Activated CD4-positive, alpha-beta memory T cell treated with anti-CD3 and anti-CD28 coated beads, Interleukin-2, amount 10 ng/mL, durations not matched to agents 7 days and 5 days (primary cell): ENCODE measurements around the gene SMOC1. TPM values are rescaled to one million over a fixed set of nuclear protein-coding genes. Genes with fewer than 3 reads are reported as not detected.

Experiments used
- CTCF ChIA-PET: fragments of 350-600 bp; sonication (Branson Sonifier 250); formaldehyde crosslinking; loops from one replicate; lab custom pipeline; 2021; ENCODE audit warnings: antibody characterized with exemption, inconsistent platforms; lab: Charles Lee
- POLR2A ChIA-PET: fragments of 350-600 bp; sonication (Branson Sonifier 250); formaldehyde crosslinking; loops from one replicate; lab custom pipeline; 2021; ENCODE audit warnings: antibody characterized with exemption; lab: Charles Lee
- DNase-seq: peaks from one replicate; pipeline ENCODE4 v3.0.0-alpha.2; 2020
- H3K27ac Mint-ChIP-seq: one replicate; pipeline ENCODE4 v1.8.0; 2021; ENCODE audit warnings: mild to moderate bottlenecking, mixed read lengths
- H3K27me3 Mint-ChIP-seq: one replicate; pipeline ENCODE4 v1.8.0; 2021; ENCODE audit warnings: mixed read lengths
- H3K36me3 Mint-ChIP-seq: one replicate; pipeline ENCODE4 v1.8.0; 2021; ENCODE audit warnings: low read depth, mixed read lengths
- H3K4me1 Mint-ChIP-seq: one replicate; pipeline ENCODE4 v1.8.0; 2021; ENCODE audit warnings: mixed read lengths
- H3K4me3 Mint-ChIP-seq: one replicate; pipeline ENCODE4 v1.8.0; 2021; ENCODE audit warnings: mild to moderate bottlenecking, mixed read lengths
- H3K9me3 Mint-ChIP-seq: one replicate; pipeline ENCODE4 v1.8.0; 2021; ENCODE audit warnings: mixed read lengths
- total RNA-seq, 2 experiments: library from RNA; stranded (reverse); gene quantifications; one replicate each; pipeline ENCODE4 v1.2.3, GENCODE V29; 2021

The SMOC1 gene
- total RNA-seq, 2 experiments from 2014 or later: not detected

DNA sequence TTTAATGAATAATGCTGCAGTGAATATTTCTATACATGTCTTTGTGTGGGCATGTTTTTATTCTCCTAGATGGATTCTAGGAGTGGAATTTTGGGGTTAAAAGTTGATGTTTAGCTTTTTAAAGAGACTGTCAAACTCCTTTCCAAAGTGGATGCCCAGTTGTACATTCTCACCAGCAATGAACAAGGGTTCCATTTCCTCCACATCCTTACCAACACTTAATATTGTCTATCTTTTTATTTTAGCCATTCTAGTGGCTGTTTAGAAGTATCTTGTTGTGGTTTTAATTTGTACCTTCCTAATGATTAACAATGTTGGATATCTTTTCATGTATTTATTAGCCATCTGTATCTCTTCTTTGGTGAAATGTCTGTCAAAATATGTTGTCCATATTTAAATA is 109.8 kb downstream of the SMOC1 start:
- Mint-ChIP-seq H3K27ac (no peak overlapping the region), H3K4me1 (no peaks in the 10 kb centered on the region), H3K27me3 (peaks cover 30% of the 10 kb centered on the region), H3K4me3 (no peak overlapping the region), H3K36me3 (no peaks in the 10 kb centered on the region), H3K9me3 (no peaks in the 10 kb centered on the region)
- ChIA-PET POLR2A (no interaction called here), CTCF (no interaction called here)
- DNase-seq: no peak

DNA sequence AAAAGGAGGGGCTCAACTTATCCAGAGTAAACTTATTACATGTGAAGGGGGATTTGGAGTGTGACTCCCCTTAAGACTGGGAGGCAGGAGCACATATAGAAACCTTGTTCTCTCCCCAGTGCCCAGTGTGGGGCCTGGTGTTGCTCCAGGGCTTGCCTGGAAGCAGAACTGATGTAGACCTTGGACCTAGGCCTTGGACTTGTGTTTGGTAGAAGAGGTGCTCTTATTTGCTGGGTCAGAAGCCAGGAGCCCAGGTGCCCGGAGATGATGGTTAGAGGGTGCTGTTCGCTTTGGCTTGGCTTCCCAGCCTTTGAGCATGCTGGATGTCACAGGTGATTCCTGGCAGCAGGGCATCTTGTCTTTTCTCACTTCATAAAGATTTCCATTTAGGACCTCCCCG is 110.4 kb downstream of the SMOC1 start:
- H3K27me3 Mint-ChIP-seq: peaks cover 31% of the 10 kb centered on the region
- ChIA-PET POLR2A (no interaction called here), CTCF (no interaction called here)
- H3K27ac Mint-ChIP-seq: no peak overlapping the region
- H3K4me1 Mint-ChIP-seq: no peaks in the 10 kb centered on the region
- H3K4me3 Mint-ChIP-seq: no peak overlapping the region
- H3K36me3 Mint-ChIP-seq: no peaks in the 10 kb centered on the region
- H3K9me3 Mint-ChIP-seq: no peaks in the 10 kb centered on the region
- DNase-seq: no peak

DNA sequence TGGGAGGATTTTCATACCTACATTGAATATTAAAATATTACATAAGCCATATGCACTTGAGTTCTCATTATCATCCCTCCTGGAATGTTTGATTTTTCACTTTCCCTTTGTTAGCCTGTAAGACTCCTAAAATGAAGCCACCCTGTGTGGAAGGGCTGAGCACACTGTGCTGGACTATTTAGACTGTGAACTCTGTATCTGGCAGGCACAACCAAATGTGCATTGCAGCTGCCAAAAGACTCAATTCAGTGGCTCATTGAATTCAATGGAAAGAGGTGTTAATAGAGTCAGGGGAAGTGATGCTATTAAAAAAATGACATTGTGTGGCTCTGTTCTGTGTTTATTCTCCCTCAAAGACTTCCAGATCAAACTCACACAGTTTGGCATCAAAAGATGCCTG is 111.1 kb downstream of the SMOC1 start:
- CTCF ChIA-PET: no interaction called here

GRCh38 chr14:69991422-69991821 is 112.2 kb downstream of the SMOC1 start:
- no peaks in the 10 kb centered on the region for H3K4me1 Mint-ChIP-seq
- H3K9me3 Mint-ChIP-seq: no peaks in the 10 kb centered on the region
- ChIA-PET POLR2A (no interaction called here), CTCF (no interaction called here)
- no peak overlapping the region for H3K4me3 Mint-ChIP-seq
- DNase-seq: no peak
- peaks cover 44% of the 10 kb centered on the region for H3K27me3 Mint-ChIP-seq
- H3K36me3 Mint-ChIP-seq: no peaks in the 10 kb centered on the region
- no peak overlapping the region for H3K27ac Mint-ChIP-seq

More for the DNA sequence above, 111.1 kb downstream of the SMOC1 start:
- no peaks in the 10 kb centered on the region for H3K9me3 Mint-ChIP-seq
- no peak overlapping the region for H3K27ac Mint-ChIP-seq
- DNase-seq: no peak
- POLR2A ChIA-PET: no interaction called here
- H3K36me3 Mint-ChIP-seq: no peaks in the 10 kb centered on the region
- peaks cover 38% of the 10 kb centered on the region for H3K27me3 Mint-ChIP-seq
- no peaks in the 10 kb centered on the region for H3K4me1 Mint-ChIP-seq
- H3K4me3 Mint-ChIP-seq: no peak overlapping the region

- Mint-ChIP-seq H3K27me3 (peaks cover 47% of the 10 kb centered on the region), H3K9me3 (no peaks in the 10 kb centered on the region), H3K4me1 (no peaks in the 10 kb centered on the region), H3K27ac (no peak overlapping the region), H3K4me3 (no peak overlapping the region), H3K36me3 (no peaks in the 10 kb centered on the region)
- ChIA-PET CTCF (interaction anchor here (1.6 kb wide), 1 partner anchor 35 kb away, joined by 4 read pairs; no protein-coding TSS in a partner anchor), POLR2A (no interaction called here)
- DNase-seq: no peak
Measured at GRCh38 chr14:69992564-69992963, 113.3 kb downstream of the SMOC1 start.

GRCh38 chr14:69993326-69993725 is 114.1 kb downstream of the SMOC1 start:
- Mint-ChIP-seq H3K9me3 (no peaks in the 10 kb centered on the region), H3K4me3 (no peak overlapping the region), H3K27ac (no peak overlapping the region), H3K4me1 (no peaks in the 10 kb centered on the region), H3K27me3 (peaks cover 49% of the 10 kb centered on the region), H3K36me3 (no peaks in the 10 kb centered on the region)
- ChIA-PET POLR2A (no interaction called here), CTCF (interaction anchor here (1.6 kb wide), 1 partner anchor 35 kb away, joined by 4 read pairs; no protein-coding TSS in a partner anchor)
- no peak for DNase-seq

- Mint-ChIP-seq H3K36me3 (no peaks in the 10 kb centered on the region), H3K9me3 (no peaks in the 10 kb centered on the region), H3K27ac (no peak overlapping the region), H3K4me1 (no peaks in the 10 kb centered on the region), H3K27me3 (peaks cover 45% of the 10 kb centered on the region), H3K4me3 (no peak overlapping the region)
- ChIA-PET POLR2A (no interaction called here), CTCF (no interaction called here)
- no peak for DNase-seq
Measured at GRCh38 chr14:69994002-69994401, 114.8 kb downstream of the SMOC1 start.

- ChIA-PET POLR2A (no interaction called here), CTCF (interaction anchor here (0.8 kb wide), 1 partner anchor 32 kb away, joined by 3 read pairs; no protein-coding TSS in a partner anchor)
- Mint-ChIP-seq H3K4me3 (no peak overlapping the region), H3K27ac (no peak overlapping the region), H3K36me3 (no peaks in the 10 kb centered on the region), H3K4me1 (no peaks in the 10 kb centered on the region), H3K27me3 (peaks cover 33% of the 10 kb centered on the region), H3K9me3 (no peaks in the 10 kb centered on the region)
- DNase-seq: no peak
Measured at GRCh38 chr14:69996216-69996615, 117.0 kb downstream of the SMOC1 start.

DNA sequence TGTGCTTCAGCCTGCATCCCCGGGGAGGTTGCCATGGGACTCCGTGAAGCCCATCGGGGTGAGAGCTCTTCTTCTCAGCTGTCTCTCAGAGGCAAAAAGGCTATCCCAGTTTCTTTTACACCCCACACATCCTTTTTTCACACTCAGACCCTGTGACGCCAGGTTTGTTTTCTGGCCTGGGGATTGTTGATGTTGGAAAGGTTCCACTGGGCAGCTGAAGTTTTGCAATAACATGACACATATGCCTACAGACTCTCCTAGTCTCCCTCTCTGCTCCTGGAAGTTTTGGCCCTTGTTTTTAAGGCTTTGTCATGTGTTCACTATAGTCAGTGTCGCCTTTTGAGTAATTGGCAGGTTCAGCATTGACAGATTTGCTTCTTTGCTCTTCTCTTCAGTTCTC is 118.6 kb downstream of the SMOC1 start:
- no peak for DNase-seq
- Mint-ChIP-seq H3K4me3 (no peak overlapping the region), H3K4me1 (no peaks in the 10 kb centered on the region), H3K36me3 (no peaks in the 10 kb centered on the region), H3K9me3 (no peaks in the 10 kb centered on the region), H3K27me3 (peaks cover 33% of the 10 kb centered on the region), H3K27ac (no peak overlapping the region)
- ChIA-PET CTCF (no interaction called here), POLR2A (no interaction called here)

DNA sequence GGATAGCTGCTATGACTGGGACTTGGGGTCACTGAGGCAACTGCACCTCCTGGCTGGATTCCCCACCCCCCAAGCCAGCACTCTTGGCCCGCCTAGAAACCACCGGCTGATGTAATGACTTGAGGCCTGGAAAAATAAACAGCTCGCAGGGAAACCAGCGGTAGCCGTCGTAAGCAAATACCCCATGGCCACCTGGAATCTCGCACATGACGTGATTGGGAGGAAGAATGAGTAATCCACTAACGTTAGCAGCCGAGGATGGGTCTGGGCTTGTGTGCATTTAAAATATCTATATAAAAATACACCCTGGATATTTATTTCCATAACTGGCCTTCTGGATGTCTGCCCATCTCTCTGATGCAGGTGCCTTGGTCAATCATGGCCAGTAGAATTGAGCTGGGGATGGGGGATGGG is 120.1 kb downstream of the SMOC1 start:
- H3K27ac Mint-ChIP-seq: no peak overlapping the region
- no peaks in the 10 kb centered on the region for H3K4me1 Mint-ChIP-seq
- H3K9me3 Mint-ChIP-seq: no peaks in the 10 kb centered on the region
- ChIA-PET CTCF (no interaction called here), POLR2A (no interaction called here)
- H3K36me3 Mint-ChIP-seq: no peaks in the 10 kb centered on the region
- H3K4me3 Mint-ChIP-seq: no peak overlapping the region
- peaks cover 26% of the 10 kb centered on the region for H3K27me3 Mint-ChIP-seq
- DNase-seq: no peak

DNA sequence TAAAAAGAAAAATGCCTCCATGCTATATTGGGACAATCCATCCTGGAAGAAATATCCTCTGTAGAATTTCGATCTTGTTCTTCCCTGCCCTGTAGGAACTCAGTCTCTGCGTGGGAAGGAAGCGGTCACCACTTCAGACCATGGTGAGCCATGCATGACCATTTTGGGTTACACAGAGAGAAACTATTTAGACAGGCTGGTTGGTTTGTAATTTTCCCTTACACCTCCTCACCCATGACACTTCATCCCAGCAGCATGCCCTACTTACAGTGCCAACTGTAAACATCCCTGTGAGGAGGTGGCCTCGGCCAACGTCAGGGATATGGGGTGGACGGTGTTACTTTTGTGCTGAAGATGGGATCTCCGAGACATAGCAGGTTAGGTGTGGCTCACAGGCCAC is 121.4 kb downstream of the SMOC1 start:
- DNase-seq: no peak
- H3K27me3 Mint-ChIP-seq: peaks cover 19% of the 10 kb centered on the region
- no peak overlapping the region for H3K4me3 Mint-ChIP-seq
- no peak overlapping the region for H3K27ac Mint-ChIP-seq
- H3K4me1 Mint-ChIP-seq: no peaks in the 10 kb centered on the region
- no peaks in the 10 kb centered on the region for H3K9me3 Mint-ChIP-seq
- H3K36me3 Mint-ChIP-seq: no peaks in the 10 kb centered on the region
- POLR2A ChIA-PET: no interaction called here
- CTCF ChIA-PET: no interaction called here

DNA sequence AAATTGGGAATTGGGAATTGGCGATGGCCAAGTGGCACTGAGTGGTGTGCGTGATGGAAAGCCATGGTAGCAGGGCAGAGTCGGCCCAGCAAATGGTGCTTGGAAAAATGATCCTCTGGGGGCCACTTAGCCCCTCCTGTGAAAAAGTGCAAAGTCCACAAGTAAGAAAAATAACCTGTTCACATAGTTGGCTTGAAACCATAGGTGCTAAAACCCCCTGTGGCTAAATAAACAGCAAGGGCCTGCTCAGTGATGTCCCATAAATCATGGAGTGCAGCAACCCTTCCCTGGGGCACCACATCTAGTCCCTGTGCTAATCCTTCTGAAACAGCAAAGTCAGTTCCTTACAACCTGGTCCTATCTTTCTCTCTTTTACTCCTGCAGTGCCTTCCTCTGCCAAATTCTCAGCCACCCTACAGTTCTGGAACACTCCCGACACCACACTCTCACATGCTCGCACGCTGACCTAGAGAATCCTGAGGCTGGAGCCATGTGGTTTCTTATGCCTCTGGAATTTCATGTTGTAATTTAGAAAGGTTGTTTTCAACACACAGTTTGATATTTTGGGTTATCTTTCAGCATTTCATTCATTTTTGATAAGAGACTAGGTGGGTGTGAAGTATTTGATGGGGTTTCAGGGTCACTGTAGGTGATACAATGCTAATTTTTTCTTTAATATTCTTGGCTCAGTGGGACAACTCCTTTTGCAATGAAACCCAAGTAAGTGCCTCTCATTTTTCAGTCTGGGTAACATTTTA is 123.6 kb downstream of the SMOC1 start:
- Mint-ChIP-seq H3K36me3 (no peaks in the 10 kb centered on the region), H3K4me1 (no peaks in the 10 kb centered on the region), H3K27me3 (peaks cover 14% of the 10 kb centered on the region), H3K9me3 (no peaks in the 10 kb centered on the region), H3K27ac (no peak overlapping the region), H3K4me3 (no peak overlapping the region)
- DNase-seq: no peak
- CTCF ChIA-PET: no interaction called here
- POLR2A ChIA-PET: no interaction called here

DNA sequence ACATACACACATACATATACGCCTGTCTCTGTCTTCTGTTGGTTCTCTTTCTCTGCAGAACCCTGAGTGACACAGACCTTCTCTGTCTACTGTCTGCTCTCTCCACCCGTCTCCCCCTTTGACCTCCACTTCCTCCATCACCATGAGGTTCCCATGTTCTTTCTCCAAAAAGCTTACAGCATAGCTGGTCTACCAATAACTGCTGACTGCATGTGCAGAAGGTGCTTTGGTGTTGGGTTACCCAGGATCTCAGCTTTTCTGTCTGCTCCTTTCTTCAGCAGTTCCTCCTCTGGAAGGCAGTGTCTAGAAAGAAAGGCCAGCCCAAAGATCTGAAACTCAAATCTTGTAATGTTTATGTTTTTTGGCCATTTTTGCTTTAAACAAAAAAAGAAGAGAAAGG is 125.6 kb downstream of the SMOC1 start:
- Mint-ChIP-seq H3K4me1 (no peaks in the 10 kb centered on the region), H3K9me3 (no peaks in the 10 kb centered on the region), H3K4me3 (no peak overlapping the region), H3K36me3 (no peaks in the 10 kb centered on the region), H3K27me3 (peaks cover 11% of the 10 kb centered on the region), H3K27ac (no peak overlapping the region)
- ChIA-PET POLR2A (no interaction called here), CTCF (no interaction called here)
- no peak for DNase-seq

- ChIA-PET POLR2A (no interaction called here), CTCF (no interaction called here)
- no peaks in the 10 kb centered on the region for H3K4me1 Mint-ChIP-seq
- H3K4me3 Mint-ChIP-seq: no peak overlapping the region
- no peaks in the 10 kb centered on the region for H3K36me3 Mint-ChIP-seq
- H3K27ac Mint-ChIP-seq: no peak overlapping the region
- peaks cover 11% of the 10 kb centered on the region for H3K27me3 Mint-ChIP-seq
- no peak for DNase-seq
- H3K9me3 Mint-ChIP-seq: no peaks in the 10 kb centered on the region
Measured at GRCh38 chr14:70005281-70005805, 126.1 kb downstream of the SMOC1 start.
